NCI-H748 (cell line): ENCODE results near the gene HK1.
A peak's percentile ranks its signal among the peaks of the same experiment; 100 is the strongest.

ENCODE experiments used
- DNase-seq: peaks from one replicate; lab custom pipeline; 2025; ENCODE audit not compliant: unreplicated experiment; lab: John Stamatoyannopoulos, UW

HK1 gene

DNA sequence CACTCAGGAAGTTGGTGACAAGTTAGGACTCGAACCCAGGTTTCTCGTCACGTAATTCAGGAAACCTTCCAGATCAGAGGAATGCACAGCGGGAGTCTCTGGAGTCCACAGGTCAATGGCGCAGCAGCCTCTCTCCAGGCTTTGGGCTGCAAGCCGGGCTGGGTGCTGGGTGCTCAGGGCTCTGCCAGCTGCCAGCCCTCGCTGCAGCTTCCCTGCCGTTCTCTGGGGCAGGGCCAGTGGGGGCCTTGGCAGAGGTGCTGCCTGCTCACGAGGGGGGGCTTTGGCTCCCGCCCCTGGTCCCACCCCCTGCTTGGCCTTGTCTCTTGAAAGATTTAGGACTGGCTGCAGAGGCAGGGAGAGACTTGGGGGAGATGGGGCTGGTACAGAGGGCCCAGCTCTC lies 138.4 kb downstream of the HK1 start, which contains the start of gene TACR2:
TACR2 (minus strand) TSS at position 224 of the 400 bp plus-strand sequence. CDS start 595 bp downstream, outside the sequence.
- DNase-seq, result no peak

DNA sequence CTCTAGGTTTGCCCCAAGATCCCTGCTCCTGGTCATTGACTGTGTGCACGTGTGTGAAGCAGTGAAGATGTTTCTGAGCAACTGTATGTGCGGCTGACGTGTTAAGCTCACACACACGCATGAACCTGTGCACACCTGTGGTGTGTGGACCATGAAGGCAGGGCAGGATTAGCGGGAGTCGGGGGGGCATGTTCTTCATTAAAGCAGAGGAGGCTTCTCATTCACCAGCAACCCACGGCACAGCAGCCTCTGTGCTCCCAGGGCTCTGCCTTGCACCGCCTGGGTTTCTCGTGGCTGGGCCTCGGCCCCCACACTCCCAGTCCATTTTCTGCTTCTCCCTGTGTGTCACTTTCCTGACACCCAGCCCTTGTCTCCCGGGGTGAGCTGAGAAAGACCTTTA lies 139.2 kb downstream of the HK1 start:
- DNase-seq, result no peak

- no peak for DNase-seq
Measured at GRCh38 chr10:69418052-69418752, 139.9 kb downstream of the HK1 start.

DNA sequence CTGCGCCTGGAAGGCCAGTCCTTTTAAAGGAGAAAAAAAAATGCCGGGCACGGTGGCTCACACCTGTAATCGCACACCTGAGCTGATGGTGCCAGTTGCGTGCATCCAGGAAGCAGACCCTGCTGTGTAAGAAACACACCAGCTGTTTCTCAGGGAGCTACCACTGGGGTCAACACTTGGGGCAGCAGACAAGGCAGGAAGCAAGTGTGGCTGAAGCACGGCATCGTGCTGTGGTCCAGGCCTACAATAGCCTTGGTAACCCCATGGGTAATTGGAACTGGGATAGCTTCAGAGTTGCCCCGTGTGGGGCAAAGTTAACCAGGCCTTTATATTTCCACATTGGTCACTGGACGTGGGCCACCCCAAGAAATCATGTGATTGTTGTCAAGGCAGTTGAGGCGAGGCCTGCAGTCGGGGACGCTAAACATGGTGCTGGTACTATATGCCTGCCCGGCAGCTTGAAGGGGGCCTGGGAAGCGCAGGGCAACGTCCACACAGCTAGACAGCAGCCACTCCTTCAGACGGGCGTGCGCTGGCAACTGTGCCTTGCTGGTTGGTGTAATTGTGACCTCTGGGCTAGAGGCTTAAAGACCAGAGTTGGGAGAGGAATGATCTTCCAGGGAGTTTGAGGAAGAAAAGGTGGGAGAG lies 140.9 kb downstream of the HK1 start:
- DNase-seq, result no peak

- no peak for DNase-seq
Measured at GRCh38 chr10:69419744-69420126, 141.4 kb downstream of the HK1 start.

GRCh38 chr10:69421611-69422308 lies 143.5 kb downstream of the HK1 start:
- DNase-seq, result peak; percentile 18

DNA sequence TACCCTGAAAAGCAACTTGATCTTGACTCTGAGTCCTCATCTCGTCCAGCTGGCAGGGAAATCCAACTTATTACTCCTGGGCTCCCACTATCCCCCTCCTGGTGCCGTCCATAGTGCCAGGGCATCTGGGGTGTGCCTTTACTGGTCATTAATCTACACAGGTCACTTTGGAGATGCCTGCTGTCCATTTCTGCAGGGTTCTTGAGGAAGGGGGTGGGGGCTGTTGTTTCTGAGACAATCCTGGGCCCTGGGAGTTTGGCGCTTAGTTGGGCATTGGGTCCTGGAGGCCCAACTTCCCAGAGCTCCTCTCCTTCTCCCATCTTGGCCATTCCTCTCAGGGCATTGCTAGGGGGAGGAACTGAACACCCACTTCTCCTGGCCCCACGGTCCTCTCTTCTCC lies 144.4 kb downstream of the HK1 start:
- no peak for DNase-seq

GRCh38 chr10:69425041-69425440 lies 146.7 kb downstream of the HK1 start:
- no peak for DNase-seq

DNA sequence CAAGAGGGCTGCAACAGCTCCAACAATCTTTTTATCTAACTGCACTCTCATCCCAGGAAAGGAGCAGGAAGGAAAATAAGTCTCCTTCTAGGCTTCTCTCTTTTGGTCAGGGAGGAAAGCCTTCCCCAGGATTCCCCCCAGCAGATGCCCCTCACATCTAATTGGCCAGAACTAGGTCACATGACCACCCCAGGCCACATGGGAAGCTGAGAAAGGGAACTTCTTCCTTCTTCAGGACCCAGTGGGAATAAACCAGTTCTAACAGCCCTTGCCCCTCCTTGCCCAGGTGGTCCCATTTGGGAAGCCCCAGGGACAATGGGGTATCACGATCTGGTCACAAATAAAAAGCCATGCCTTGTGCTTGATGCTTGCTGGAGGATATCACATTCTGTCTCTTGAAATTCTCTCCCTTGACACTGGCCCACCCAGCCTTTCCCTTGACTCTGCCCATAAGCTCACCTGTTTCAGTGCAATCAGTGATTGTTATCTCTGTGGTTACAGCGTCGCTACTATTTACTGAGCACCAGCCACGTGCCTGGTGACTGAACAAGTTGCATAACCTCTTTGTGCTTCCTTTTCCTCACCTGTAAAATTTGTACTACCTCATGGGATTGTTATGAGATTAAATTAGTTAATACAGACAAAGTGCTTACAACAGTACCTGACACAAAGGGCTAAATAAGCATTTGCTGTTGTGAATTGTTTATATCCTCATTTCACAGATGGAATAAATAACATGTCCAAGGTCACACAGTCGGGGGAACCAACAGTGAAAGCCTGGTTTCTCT lies 147.4 kb downstream of the HK1 start:
- DNase-seq, result peak; percentile 60

- DNase-seq, result no peak
Measured at GRCh38 chr10:69426376-69426727, 148.1 kb downstream of the HK1 start.

DNA sequence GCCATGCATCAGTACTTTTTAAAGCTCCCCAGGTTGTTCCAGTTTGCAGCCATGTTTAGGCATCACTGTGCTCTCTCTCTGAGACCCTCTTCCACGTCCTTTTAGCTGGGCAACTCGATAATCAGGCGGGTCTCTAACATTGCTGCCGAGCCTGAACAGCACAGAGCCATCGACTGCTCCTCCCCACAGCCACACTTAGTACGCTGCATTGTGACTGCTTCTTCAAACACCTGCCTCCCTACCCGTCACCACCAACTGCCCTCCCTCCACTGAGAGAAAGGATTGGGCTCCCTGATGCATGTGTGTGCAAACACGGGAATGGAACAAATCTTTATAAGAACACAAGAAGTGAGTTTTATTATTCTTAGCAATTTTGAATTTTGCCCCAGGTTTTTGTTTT lies 149.9 kb downstream of the HK1 start:
- DNase-seq, result peak; percentile 26

DNA sequence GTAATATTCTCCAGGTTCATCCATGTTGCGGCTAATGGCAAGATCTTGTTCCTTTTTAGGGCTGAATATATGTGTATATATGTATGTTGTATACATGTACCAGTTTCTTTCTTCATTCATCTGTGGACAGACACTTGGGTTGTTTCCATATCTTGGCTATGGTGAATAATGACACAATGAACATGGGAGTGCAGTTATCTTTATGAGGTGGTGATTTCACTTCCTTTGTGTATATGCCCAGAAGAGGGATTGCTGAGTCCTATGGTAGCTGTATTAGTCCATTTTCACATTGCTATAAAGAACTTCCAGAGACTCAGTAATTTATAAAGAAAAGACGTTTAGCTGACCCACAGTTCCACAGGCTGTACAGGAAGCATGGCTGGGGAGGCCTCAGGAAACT lies 155.9 kb downstream of the HK1 start:
- DNase-seq, result no peak

GRCh38 chr10:69434926-69435325 lies 156.6 kb downstream of the HK1 start:
- DNase-seq, result no peak

DNA sequence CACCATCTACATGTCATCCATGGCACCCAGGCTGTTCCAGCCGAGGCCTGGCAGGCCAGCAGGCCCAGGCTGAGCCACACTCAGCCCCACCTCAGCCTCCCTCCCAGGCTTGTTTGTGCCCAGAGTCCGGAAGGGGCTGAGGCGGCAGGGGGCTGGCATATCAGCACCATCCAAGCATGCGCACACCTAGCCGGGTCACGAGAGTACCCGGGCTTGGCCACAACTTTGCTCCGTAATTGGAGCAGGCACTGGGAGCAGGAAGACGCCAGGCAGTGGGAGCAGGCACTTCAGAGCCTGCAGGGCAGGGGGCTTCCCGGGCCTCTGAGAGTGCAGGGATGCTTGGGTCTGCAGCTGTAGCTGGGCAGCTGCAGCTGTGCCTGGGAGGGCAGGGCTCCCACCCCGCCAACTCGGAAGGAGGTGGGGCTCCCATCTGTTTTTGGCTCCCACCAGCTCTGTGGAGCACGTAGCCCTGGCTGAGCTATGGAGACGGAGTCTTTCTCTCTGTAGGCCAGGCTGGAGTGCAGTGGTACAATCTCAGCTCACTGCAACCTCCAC lies 157.7 kb downstream of the HK1 start:
- DNase-seq, result no peak

DNA sequence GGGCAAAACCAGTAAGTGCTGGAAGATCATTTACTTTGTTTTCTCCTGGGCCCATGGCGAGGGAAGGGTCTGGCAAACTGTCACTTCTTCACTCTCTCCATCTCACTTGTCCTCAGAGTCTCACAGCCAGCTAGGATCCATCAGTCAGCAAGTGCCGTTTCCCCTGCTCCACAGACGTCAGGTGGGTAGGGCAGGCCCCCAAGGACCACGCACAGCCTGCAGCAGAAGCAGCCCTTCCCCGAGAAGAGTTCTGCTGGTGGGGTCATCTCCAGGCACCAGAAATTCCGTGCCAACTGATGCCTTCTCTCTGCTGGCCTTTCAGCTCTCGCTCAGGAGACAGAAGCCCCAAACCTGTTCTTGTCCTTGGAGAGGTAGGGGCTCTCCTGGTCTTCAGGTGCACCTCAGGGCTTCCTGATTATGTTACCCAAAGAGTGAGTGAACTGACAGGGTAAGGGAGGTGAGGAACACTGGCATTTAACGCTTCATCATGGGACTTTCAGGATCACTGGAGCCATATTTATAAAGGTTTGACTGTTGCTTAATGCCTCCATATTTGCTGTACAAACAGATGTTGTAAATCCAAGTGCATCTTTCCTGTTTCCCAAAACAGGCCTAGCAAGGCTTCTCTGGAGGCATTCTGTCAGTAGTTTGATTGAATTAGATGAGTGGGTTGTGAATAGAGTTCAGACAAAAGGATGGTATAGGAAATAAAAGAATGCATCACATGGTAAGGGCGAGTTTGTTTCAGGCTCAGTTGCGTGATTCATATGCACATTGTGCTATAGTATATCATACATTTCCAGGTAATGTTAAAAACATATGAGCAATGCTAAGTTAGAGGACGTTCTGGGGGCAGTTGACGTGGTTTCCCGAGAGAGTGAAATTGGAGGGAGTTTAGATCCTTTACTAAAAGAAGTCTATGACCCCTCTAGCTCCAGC lies 159.3 kb downstream of the HK1 start:
- DNase-seq, result no peak

GRCh38 chr10:69438536-69439349 lies 160.4 kb downstream of the HK1 start:
- DNase-seq, result no peak

GRCh38 chr10:69439350-69439739 lies 161.0 kb downstream of the HK1 start:
- DNase-seq, result no peak

DNA sequence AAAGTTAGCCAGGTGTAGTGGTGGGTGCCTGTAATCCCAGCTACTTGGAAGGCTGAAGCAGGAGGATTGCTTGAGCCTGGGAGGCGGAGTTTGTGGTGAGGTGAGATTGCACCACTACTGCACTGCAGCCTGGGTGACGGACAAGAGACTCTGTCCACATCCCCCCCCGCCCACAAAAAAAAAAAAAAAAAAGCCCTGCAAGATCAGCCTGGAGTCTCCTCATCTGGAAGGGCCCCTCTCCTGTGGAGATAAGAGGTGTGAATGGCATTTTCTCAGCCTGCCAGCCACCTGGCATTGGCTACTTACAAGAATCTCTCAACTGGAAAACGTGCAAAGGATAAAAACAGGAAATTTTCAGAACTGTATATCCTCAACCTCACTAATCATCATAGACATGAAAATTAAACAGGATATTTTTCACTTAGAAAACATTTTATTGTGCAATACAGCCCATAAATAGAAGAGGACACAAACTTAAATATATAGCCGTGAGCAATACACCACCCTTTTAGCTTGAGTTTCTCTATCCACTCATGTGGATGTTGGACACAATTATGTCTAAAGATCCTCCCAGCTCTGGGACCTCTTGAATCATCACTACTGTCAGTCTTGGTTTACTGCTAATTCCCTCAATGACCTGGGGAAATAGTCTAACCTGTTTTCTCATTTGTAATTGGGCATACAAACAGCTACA lies 161.7 kb downstream of the HK1 start:
- no peak for DNase-seq

DNA sequence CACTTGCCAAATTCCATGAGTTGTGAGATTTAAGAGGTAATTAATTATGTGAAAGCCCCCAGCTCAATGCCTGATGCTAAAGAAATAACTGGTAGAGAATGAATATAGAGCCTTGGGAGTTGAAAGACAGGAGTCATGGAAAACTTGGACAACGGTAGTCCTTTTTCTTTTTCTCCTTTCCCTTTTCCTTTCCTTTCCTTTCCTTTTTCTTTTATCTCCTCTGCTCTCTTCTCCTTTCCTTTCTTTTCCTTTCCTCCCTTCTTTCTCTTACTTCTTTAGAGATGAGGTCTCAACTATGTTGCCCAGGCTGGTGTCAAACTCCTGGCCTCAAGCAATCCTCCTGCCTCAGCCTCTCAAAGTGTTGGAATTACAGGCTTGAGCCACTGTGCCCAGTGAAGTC lies 165.1 kb downstream of the HK1 start:
- no peak for DNase-seq
